ENCODE results near the gene NTN1. TPM values are rescaled to one million over a fixed set of nuclear protein-coding genes. Genes with fewer than 3 reads are reported as not detected.
"Not testable (repeated sequence)": the region's sequence is repeated elsewhere in the genome, so short reads cannot be mapped to it uniquely, and the experiment has no call there.

Gene NTN1
- total and polyA plus RNA-seq, 7 donors, result 0.38 to 2.1 (median 0.85) TPM

DNA sequence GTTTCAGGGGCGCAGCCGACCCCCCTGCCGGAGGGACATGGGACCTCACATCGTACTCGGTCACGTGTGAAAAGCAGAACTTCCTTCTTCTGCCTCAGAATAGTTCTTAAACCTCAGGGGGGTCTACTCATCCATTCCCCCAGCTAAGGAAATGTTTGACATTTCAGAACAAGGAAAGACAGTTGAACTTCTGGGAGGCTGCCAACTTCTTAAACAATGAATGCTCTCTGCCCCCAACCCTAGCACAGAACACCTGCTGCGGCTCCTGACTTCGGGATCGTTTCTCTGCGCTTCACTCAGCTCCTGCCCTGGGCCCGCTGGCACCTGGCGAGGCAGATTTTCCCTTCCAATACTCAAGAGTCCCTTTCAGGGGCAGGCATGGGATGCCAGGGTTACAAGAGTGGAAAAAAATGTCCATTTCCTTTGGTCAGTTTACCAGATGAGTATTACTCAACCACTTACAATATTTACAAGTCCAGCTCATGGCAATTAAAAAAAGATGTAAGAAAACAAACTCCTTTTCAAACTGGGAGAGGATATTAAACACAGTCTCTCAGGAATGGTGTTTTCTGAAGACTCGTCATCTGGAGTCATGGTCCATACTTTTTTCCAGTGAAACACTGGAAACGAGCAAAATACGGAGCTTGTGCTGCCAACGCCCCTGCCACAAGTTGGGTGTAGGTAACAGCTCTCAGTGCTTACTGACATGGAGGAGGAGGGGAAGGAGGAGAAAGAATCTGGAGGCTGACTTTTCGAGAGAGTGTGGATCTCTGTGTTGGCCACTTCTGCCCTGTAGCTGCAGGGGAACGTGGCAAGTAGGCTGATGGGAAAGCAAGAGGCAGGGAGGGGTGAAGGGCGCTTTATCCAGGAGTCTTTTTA lies 235.7 kb downstream of the NTN1 start:
- H3K27ac ChIP-seq, result no peak overlapping the region
- H3K4me1 ChIP-seq, result peaks cover 3% of the 10 kb centered on the region
- 61 to 78% (median 73%) methylated on average over 19 of the region's 19 CpGs for WGBS, 3 donors
- H3K27me3 ChIP-seq (ENCODE audit: insufficient read depth in 3 of 3, low read length in 2 of 3), result no peaks in the 10 kb centered on the region
- H3K4me3 ChIP-seq, result no peak overlapping the region
- H3K9me3 ChIP-seq, result no peaks in the 10 kb centered on the region
- no peaks in the 10 kb centered on the region for H3K36me3 ChIP-seq (ENCODE audit: insufficient read depth in 1 of 2, low read depth in 1 of 2)
- TF ChIP-seq, protein P1, sequence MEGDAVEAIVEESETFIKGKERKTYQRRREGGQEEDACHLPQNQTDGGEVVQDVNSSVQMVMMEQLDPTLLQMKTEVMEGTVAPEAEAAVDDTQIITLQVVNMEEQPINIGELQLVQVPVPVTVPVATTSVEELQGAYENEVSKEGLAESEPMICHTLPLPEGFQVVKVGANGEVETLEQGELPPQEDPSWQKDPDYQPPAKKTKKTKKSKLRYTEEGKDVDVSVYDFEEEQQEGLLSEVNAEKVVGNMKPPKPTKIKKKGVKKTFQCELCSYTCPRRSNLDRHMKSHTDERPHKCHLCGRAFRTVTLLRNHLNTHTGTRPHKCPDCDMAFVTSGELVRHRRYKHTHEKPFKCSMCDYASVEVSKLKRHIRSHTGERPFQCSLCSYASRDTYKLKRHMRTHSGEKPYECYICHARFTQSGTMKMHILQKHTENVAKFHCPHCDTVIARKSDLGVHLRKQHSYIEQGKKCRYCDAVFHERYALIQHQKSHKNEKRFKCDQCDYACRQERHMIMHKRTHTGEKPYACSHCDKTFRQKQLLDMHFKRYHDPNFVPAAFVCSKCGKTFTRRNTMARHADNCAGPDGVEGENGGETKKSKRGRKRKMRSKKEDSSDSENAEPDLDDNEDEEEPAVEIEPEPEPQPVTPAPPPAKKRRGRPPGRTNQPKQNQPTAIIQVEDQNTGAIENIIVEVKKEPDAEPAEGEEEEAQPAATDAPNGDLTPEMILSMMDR (IDR thresholded peaks at IDR 0.05), result no peak
- intact Hi-C loops (cut with DNase I), result no loop called here
- DNase-seq, result no peak
- no peak for ATAC-seq

DNA sequence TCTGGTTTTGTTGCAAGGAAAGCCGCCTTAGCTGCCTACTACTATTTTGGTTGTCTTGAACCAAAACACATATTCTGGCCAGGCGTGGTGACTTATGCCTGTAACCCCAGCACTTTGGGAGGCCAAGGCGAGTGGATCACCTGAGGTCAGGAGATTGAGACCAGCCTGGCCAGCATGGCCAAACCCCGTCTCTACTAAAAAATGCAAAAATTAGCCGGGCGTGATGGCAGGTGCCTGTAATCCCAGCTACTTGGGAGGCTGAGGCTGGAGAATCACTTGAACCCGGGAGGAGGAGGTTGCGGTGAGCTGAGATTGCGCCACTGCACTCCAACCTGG lies 236.3 kb downstream of the NTN1 start:
- WGBS, 3 donors, result 95% methylated on average over 9 of the region's 9 CpGs
- intact Hi-C loops (cut with DNase I); DNase-seq: not testable (repeated sequence)

DNA sequence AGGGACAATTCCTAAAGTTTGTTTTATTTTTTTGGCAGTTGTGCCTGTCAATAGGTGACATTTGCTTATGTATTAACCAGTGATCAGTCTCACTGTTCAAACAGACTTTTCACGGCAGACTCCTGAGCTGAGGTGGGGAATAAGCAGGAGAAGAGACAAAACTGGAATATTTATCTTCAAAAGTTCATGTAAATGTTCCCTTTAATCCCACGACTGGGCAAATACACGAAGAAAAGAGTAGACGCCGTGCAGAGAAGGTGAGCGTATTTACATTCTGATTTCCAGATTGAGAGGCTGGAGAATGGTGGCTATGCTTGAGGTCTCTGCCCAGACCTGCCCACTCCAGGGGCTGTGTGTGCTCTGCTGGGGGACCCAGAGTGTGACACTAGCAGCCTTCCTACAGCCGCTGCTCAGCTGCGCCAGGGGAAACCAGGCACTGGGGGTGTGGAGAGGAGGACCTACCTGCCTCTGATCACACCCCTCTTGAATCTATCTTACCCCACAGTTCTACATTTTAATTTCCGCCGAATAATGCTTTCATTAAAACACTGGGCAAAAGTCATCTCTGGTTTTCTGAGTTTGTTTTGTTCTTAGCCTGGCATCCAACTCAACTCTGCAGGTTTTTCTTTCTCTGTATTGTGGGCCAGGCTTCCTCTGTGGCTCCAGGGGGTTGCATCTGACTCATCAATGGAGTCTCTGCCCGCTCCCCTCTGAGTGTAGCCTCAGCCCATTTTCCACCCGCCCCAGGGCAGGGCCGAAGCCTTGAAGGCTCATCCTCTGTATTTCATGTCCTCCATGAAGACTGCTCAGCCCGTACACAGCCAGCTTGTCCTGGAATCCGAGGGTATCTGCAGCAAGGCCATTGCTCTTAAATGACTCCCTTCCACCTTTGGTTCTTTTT lies 237.1 kb downstream of the NTN1 start:
- TF ChIP-seq, protein P1 (IDR thresholded peaks at IDR 0.05), result no peak
- intact Hi-C loops (cut with DNase I), result no loop called here
- H3K27ac ChIP-seq, result no peak overlapping the region

More for the DNA sequence above, 236.3 kb downstream of the NTN1 start:
- H3K27me3 ChIP-seq (ENCODE audit: insufficient read depth in 3 of 3, low read length in 2 of 3); H3K9me3 ChIP-seq; H3K4me3 ChIP-seq; H3K36me3 ChIP-seq (ENCODE audit: insufficient read depth in 1 of 2, low read depth in 1 of 2); H3K27ac ChIP-seq; H3K4me1 ChIP-seq; ATAC-seq: not testable (repeated sequence)

DNA sequence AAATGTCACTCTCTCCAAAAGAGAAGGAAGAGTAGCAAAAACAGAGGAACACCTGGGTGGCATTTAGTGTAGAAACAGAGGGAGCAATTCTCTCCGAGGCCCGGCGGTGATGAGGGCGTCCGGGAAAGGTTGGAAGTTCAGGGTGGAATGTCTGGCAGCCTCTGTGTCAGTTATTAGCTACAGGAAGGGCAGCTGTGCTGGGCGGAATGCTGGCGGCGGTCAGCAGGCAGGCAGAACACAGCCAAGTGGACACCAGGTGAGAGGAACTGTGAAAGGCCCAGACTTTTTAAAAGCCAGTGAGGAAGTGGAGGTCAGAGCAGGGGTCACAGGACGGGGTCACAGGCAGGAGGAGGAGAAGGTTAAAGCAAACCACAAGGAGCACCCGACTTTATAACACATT lies 238.1 kb downstream of the NTN1 start:
- TF ChIP-seq, protein P1 (IDR thresholded peaks at IDR 0.05), result no peak
- Histone ChIP-seq H3K27me3 (ENCODE audit: insufficient read depth in 3 of 3, low read length in 2 of 3) (no peaks in the 10 kb centered on the region), H3K27ac (no peak overlapping the region), H3K9me3 (peaks cover 3% of the 10 kb centered on the region), H3K4me3 (no peak overlapping the region), H3K36me3 (ENCODE audit: insufficient read depth in 1 of 2, low read depth in 1 of 2) (no peaks in the 10 kb centered on the region), H3K4me1 (peaks cover 3% of the 10 kb centered on the region)
- DNase-seq (no peak), ATAC-seq (peak; percentile 65 to 93 (median 82))
- WGBS, 3 donors, result 14 to 24% (median 23%) methylated on average over 10 of the region's 10 CpGs
- intact Hi-C loops (cut with DNase I), result no loop called here

More for the DNA sequence above, 237.1 kb downstream of the NTN1 start:
- Histone ChIP-seq H3K4me3 (no peak overlapping the region), H3K27me3 (ENCODE audit: insufficient read depth in 3 of 3, low read length in 2 of 3) (no peaks in the 10 kb centered on the region), H3K4me1 (peaks cover 3% of the 10 kb centered on the region), H3K9me3 (no peaks in the 10 kb centered on the region), H3K36me3 (ENCODE audit: insufficient read depth in 1 of 2, low read depth in 1 of 2) (no peaks in the 10 kb centered on the region)
- 93% methylated on average over 15 of the region's 15 CpGs for WGBS, 3 donors
- DNase-seq (no peak), ATAC-seq (no peak)
